Right atrium auricular region (tissue), 2 donors: ENCODE data around the gene APC2. TPM values are rescaled to one million over a fixed set of nuclear protein-coding genes. Genes with fewer than 3 reads are reported as not detected.

Experiments used
- DNase-seq: peaks from one replicate; pipeline ENCODE4 v3.0.0-alpha.2; 2019; ENCODE audit warnings: low spot score
- H3K27ac ChIP-seq, 2 donors: fragments of 200-600 bp; sonication (generic); 1 replicate in 1 of 2; 2 replicates in 1 of 2; pipeline ENCODE4 v1.5.1; 2016 to 2019
- H3K27me3 ChIP-seq, 2 donors: fragments of 200-600 bp; sonication (generic); one replicate each; pipeline versions ENCODE4 v1.5.1 to v1.6.0; 2017 to 2019
- H3K36me3 ChIP-seq: fragments of 200-600 bp; sonication (generic); one replicate; pipeline ENCODE4 v1.5.1; 2016
- H3K4me1 ChIP-seq, 2 donors: fragments of 200-600 bp; sonication (generic); one replicate each; pipeline versions ENCODE4 v1.5.1 to v1.6.0; 2017 to 2019
- H3K4me3 ChIP-seq, 2 donors: fragments of 200-600 bp; sonication (generic); 1 replicate in 1 of 2; 2 replicates in 1 of 2; pipeline ENCODE4 v1.5.1; 2017 to 2019; ENCODE audit warnings: mild to moderate bottlenecking in 1 of 2, moderate library complexity in 1 of 2
- H3K9me3 ChIP-seq, 2 donors: fragments of 200-600 bp; sonication (generic); one replicate each; pipeline ENCODE4 v1.5.1; 2019
- total RNA-seq, 2 donors: library from RNA; depleted of rRNA; stranded (reverse); fragments of >200 nt; gene quantifications; one replicate each; pipeline ENCODE4 v1.1.0, GENCODE V29; 2016
- TF ChIP-seq, protein P1 (sequence below), 2 donors: fragments of 200-600 bp; sonication (generic); IDR thresholded peaks; one replicate each; pipeline ENCODE4 v1.5.1; 2019; ENCODE audit warnings: antibody characterized with exemption in 2 of 2

The APC2 gene
- total RNA-seq, 2 donors from 2014 or later, result 0.04 to 0.35 TPM

DNA sequence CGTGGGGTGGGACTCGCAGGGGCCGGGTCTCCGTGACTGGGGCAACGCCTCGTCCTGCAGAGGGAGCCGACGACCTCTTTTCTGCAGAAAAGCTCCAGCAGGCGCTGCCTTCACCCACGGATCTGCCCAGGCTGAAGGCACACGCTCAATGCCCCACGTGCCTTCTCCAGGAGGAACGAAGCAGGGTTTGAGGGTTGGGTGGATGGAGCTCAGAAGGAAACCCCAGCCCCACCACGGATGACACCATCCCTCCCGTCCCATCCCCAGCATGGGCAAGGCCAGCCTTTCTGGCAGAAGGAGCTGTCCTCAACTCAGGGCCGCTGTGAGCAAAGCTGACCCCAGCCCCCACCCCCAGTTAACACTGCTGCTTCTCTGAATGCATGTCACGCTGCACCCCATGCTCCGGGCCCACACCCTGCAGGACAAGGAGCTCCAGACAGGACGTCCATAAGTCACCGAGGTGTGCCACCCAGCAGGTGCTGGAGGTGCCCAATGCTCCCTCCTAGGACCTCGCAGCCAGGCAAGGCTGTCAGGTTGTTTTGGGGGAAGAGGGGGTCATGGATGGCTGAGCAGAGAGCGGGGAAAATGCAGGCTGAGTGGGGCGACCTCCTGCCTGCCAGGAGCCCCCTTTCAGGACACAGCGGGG lies 21.7 kb downstream of the APC2 start:
- Histone ChIP-seq H3K4me1 (peaks cover 0 to 63% of the 10 kb centered on the region in 2 donors), H3K27ac (no peak overlapping the region), H3K27me3 (peaks cover 23 to 48% of the 10 kb centered on the region in 2 donors), H3K9me3 (no peaks in the 10 kb centered on the region), H3K36me3 (no peaks in the 10 kb centered on the region), H3K4me3 (peak overlapping the region in 1 of 2 donors; percentile 56)
- TF ChIP-seq, protein P1, sequence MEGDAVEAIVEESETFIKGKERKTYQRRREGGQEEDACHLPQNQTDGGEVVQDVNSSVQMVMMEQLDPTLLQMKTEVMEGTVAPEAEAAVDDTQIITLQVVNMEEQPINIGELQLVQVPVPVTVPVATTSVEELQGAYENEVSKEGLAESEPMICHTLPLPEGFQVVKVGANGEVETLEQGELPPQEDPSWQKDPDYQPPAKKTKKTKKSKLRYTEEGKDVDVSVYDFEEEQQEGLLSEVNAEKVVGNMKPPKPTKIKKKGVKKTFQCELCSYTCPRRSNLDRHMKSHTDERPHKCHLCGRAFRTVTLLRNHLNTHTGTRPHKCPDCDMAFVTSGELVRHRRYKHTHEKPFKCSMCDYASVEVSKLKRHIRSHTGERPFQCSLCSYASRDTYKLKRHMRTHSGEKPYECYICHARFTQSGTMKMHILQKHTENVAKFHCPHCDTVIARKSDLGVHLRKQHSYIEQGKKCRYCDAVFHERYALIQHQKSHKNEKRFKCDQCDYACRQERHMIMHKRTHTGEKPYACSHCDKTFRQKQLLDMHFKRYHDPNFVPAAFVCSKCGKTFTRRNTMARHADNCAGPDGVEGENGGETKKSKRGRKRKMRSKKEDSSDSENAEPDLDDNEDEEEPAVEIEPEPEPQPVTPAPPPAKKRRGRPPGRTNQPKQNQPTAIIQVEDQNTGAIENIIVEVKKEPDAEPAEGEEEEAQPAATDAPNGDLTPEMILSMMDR (IDR thresholded peaks at IDR 0.05), result peak in 1 of 2 donors; percentile 17
- DNase-seq, result no peak

DNA sequence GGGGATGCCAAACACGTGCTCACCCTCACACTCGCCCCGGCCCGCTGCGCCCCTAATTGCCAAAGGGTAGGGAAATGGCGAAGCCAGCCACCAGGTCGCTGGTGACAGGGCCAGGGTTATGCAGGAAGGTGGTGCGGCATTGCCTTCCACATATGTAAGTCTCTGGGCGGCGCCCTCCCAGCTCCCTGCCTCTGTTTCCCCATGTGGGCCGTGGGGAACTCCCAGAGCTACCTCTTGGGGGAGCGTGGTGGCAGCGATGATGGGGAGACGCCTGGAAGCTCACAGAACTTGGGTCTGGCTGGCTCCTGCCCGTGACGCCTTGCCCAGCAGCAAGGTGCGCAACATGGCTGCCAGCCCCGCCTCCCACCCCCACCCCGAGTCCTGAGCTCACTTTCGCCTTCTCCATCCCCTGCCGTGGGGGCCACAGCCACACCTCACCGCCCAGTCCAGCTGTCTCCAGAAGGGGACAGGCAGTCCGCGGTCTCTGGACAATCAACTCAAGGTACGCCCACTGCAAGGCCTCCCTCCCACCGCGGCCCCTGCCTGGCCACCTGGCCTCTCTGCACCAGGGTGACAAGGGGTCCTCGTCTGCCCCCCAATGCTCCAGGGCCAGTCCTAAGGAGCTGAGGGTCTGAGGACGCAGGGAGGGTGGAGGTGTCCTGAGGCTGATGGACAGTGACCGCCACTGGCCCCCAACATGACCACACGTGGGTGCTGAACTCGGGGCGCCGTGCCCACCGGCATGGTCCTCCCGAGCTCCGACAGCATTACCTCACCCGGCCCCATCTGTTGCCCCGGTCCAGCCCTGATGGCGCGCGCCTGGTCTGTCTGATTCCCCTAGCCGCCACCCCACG lies 22.5 kb downstream of the APC2 start:
- Histone ChIP-seq H3K4me1 (peaks cover 0 to 57% of the 10 kb centered on the region in 2 donors), H3K4me3 (no peak overlapping the region), H3K36me3 (no peaks in the 10 kb centered on the region), H3K27me3 (peaks cover 22 to 40% of the 10 kb centered on the region in 2 donors), H3K9me3 (no peaks in the 10 kb centered on the region), H3K27ac (no peak overlapping the region)
- TF ChIP-seq, protein P1 (IDR thresholded peaks at IDR 0.05), result no peak
- no peak for DNase-seq

DNA sequence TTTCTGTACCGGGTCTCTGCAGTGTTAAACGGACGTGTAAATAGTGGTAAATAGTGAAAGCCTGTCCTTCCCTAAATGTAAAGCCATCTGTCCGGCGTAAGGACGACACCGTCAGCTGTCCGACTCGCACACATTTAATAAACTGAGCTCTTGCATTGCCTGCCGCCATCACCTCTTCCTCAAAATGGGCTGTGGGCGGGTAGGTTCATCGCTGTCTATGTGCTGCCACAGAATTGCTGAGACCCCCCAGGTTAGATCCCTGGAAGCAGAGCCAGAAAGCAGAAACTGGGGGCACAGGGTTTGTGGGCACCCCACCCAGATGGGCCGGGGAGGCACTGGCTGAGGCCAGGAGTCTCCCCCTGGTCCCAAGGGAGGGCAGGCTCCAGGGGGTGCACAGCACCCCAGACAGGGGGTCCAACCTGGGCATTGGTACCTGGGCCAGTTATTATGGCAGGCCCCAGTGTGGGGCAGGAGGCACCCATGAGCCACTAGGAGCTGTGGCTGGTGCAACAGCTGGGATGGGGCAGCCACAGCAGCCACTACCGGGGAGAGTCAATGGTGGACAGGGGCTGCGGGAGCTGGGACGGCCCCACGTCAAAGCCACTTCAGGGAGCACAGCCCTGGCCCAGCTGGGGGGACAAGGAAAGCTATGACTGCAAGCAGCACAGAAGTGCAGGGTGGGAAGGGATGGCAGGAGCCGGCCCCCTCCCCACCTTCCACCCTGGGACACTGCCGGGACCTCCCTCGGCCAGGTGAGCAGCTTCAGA lies 23.3 kb downstream of the APC2 start:
- no peak for DNase-seq
- H3K4me1 ChIP-seq, result peaks cover 2 to 57% of the 10 kb centered on the region in 2 donors
- no peak overlapping the region for H3K27ac ChIP-seq
- no peaks in the 10 kb centered on the region for H3K9me3 ChIP-seq
- H3K4me3 ChIP-seq, result no peak overlapping the region
- H3K36me3 ChIP-seq, result no peaks in the 10 kb centered on the region
- TF ChIP-seq, protein P1 (IDR thresholded peaks at IDR 0.05), result no peak
- peaks cover 16 to 32% of the 10 kb centered on the region in 2 donors for H3K27me3 ChIP-seq

DNA sequence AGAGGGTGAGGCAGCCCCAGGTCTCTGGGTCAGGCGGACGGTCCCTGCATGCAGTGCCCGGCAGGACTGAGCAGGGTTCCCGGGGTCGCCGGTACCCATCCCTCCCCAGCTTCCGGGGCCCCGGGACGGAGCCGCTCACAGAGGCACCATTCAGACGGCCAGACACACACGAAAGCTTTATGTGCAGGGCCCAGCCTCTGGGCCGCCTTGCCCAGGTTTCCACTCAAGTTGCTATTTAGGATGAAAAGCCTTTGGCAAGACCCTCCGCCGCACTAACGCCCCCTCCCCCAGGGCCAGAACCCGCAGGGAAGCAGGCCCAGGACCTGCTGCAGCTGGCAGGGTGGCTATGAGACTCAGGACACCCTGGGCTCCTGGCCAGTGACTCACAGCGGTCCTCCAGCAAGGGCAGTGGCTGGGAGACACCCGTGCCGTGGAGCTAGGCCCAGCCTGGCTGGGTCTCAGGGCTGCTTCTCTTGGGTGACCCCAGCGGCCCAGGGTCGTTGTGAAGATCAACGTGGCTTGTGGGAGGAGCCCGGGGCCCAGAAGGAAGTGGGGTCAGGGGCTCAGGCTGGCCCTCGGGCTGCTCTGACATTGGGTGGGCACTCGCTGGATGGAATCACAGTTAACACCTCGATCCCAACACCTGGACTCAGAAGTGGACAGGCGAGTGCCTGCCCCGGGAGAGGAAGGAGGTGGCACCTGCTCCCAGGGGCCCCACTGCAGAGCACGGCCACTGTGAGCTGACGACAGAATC lies 24.3 kb downstream of the APC2 start:
- Histone ChIP-seq H3K4me3 (no peak overlapping the region), H3K9me3 (no peaks in the 10 kb centered on the region), H3K4me1 (peaks cover 2 to 54% of the 10 kb centered on the region in 2 donors), H3K36me3 (no peaks in the 10 kb centered on the region), H3K27ac (no peak overlapping the region), H3K27me3 (peaks cover 12 to 25% of the 10 kb centered on the region in 2 donors)
- TF ChIP-seq, protein P1 (IDR thresholded peaks at IDR 0.05), result no peak
- DNase-seq, result no peak

DNA sequence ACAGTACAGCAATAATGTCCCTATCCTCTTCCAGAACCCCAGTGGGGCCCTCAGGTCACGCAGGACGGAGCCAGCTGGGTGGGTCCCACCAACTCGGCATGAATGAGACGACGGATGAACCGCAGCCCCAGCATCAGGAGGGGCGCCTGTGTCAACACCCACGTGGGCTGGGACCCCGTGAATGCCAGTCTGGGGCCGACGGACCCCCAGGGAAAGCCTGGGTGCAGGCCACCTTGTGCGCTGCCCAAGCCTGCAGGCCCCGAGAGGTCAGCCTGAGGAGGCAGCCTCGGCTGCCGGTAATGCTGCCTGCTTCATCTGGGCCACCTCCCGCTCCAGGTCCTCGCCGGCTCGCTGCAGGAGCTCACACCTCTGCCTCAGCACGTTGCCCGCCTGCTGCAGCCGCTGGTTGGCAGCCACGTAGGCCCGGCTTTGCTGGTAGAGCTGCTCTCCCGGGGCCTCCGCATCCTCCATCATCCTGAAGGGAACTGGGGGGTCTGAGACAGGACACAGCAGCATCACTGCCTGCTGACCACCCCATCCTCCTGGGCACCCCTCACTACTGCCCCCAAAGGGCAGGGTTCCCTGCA lies 24.9 kb downstream of the APC2 start:
- Histone ChIP-seq H3K4me1 (peaks cover 2 to 50% of the 10 kb centered on the region in 2 donors), H3K9me3 (no peaks in the 10 kb centered on the region), H3K36me3 (no peaks in the 10 kb centered on the region), H3K27me3 (peaks cover 12 to 22% of the 10 kb centered on the region in 2 donors), H3K4me3 (no peak overlapping the region), H3K27ac (no peak overlapping the region)
- DNase-seq, result no peak
- TF ChIP-seq, protein P1 (IDR thresholded peaks at IDR 0.05), result no peak
